ENCODE results near the gene DLK1.

DNA sequence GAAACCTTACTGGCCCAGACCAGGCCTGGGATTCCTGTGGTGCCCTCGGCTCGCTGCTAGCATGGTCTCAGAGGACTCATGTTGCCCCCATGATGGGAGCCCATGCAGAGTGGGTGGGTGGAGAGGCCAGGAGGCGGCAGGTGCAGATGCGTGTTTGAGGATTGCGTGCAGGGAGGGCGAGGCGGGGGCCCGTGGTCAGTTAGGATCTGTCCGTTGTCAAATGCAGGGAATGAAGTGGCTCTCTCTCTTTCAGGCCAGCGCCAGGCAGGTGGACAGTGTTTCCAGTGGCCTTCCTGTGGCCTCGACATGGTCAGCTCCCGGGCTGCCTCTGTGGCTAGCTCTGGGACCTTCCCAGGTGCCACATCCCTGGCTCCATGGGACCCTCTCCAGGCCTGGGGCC lies 39.3 kb upstream of the DLK1 start:
- TF ChIP-seq, protein P1, sequence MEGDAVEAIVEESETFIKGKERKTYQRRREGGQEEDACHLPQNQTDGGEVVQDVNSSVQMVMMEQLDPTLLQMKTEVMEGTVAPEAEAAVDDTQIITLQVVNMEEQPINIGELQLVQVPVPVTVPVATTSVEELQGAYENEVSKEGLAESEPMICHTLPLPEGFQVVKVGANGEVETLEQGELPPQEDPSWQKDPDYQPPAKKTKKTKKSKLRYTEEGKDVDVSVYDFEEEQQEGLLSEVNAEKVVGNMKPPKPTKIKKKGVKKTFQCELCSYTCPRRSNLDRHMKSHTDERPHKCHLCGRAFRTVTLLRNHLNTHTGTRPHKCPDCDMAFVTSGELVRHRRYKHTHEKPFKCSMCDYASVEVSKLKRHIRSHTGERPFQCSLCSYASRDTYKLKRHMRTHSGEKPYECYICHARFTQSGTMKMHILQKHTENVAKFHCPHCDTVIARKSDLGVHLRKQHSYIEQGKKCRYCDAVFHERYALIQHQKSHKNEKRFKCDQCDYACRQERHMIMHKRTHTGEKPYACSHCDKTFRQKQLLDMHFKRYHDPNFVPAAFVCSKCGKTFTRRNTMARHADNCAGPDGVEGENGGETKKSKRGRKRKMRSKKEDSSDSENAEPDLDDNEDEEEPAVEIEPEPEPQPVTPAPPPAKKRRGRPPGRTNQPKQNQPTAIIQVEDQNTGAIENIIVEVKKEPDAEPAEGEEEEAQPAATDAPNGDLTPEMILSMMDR (IDR thresholded peaks at IDR 0.05), result no peak
- no peak for TF ChIP-seq POLR2AphosphoS5 (IDR thresholded peaks at IDR 0.05; ENCODE audit: insufficient read depth in 1 of 2, low read depth in 1 of 2)

Measured in vagina (tissue), 2 donors.